K562 (cell line): ENCODE results near the gene GPC3.

Experiments used
- FOXA1 ChIP-seq: fragments of 450-650 bp; IDR thresholded peaks from 2 replicates; pipeline ENCODE4 v1.6.1; 2016; ENCODE audit warnings: mild to moderate bottlenecking, borderline replicate concordance
- FOXP1 ChIP-seq: sonication (generic); formaldehyde crosslinking; IDR thresholded peaks from 2 replicates; pipeline ENCODE4 v1.8.0; 2022; ENCODE audit warnings: mild to moderate bottlenecking, missing genetic modification reagents
- MEF2A ChIP-seq: IDR thresholded peaks from 2 replicates; pipeline ENCODE4 v1.6.1; 2011; ENCODE audit warnings: low read depth, mild to moderate bottlenecking, low read length, moderate library complexity; ENCODE audit not compliant: control insufficient read depth
- SRF ChIP-seq, 2 experiments: fragments of 250-450, 450-650 bp in 1 of 2; sonication (Bioruptor Pico) in 1 of 2; sonication (generic) in 1 of 2; formaldehyde crosslinking; IDR thresholded peaks; 2 replicates each; pipeline versions ENCODE4 v1.5.0 to v1.5.1; 2020 to 2022; ENCODE audit warnings: mild to moderate bottlenecking in 1 of 2, missing genetic modification reagents in 1 of 2
- TEAD1 ChIP-seq, 2 experiments: fragments of 450-650 bp in 1 of 2; sonication (generic) in 1 of 2; formaldehyde crosslinking; IDR thresholded peaks; 2 replicates each; pipeline versions ENCODE4 v1.4.0 to v1.8.0; 2020 to 2022; ENCODE audit warnings: mild to moderate bottlenecking in 2 of 2, missing genetic modification reagents in 1 of 2

DNA sequence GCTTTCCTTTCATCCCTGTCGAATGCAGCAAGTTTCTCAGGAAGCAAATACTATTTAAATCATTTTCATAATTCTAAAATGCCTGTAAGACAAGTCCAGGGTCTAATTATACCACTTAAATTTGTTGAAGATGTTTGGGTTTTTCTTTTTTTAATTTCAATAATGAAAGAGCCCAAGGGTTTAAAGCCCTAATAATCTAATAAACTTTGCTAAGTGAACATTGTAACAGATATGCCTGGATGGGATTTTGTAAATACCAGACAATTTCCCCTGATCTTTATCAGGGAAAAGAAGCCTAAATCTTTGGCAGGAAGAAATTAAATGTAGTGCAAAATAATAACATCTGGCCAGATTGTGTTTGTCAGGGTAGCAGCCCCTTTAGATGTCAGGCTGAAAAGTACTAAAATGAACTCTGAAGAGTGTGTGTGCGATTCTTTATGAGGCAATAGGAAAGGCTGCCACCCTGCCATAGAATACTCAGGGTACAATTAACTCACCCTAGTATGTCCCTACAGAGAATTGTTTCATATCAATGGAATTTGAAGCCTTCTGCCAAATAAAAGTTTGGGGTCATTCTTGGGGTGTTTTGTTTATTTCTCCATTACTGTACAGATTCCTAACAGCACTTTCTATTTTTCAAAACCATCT lies 45.6 kb downstream of the GPC3 start:
- TF ChIP-seq SRF (CRISPR knock-in tag; IDR thresholded peaks at IDR 0.05) (no peak), FOXA1 (no peak), FOXP1 (CRISPR knock-in tag) (no peak), MEF2A (no peak), TEAD1 (CRISPR knock-in tag; IDR thresholded peaks at IDR 0.05) (no peak)
